IPS DF 6.9 (cell line): ENCODE measurements around the gene MYH1.

Source experiments
- DNase-seq: peaks from one replicate; pipeline ENCODE4 v3.0.0-alpha.2; 2013; ENCODE audit warnings: low read depth, low spot score
- H3K27ac ChIP-seq: one replicate; pipeline ENCODE4 v1.5.1; 2013; ENCODE audit warnings: low read length, control low read depth
- H3K27me3 ChIP-seq: 2 replicates; pipeline ENCODE4 v1.6.1; 2013; ENCODE audit warnings: mild to moderate bottlenecking, low read length; ENCODE audit not compliant: control insufficient read depth, insufficient read depth
- H3K36me3 ChIP-seq: 2 replicates; pipeline ENCODE4 v1.6.1; 2013; ENCODE audit warnings: low read length; ENCODE audit not compliant: control insufficient read depth, insufficient read depth
- H3K4me1 ChIP-seq: 2 replicates; pipeline ENCODE4 v1.6.1; 2013; ENCODE audit warnings: low read length; ENCODE audit not compliant: control insufficient read depth, insufficient read depth
- H3K4me3 ChIP-seq: 2 replicates; pipeline ENCODE4 v1.5.1; 2013; ENCODE audit warnings: mild to moderate bottlenecking, low read length
- H3K9me3 ChIP-seq: 2 replicates; pipeline ENCODE4 v1.6.1; 2013; ENCODE audit warnings: low read length, inconsistent platforms; ENCODE audit not compliant: control insufficient read depth, insufficient read depth
- WGBS: extraction: QIAGEN DNeasy Blood & Tissue Kit; methylation state at CpG from one replicate; pipeline ENCODE4 v1.1.7; 2013; ENCODE audit warnings: mixed read lengths, missing lambda C conversion rate; ENCODE audit not compliant: insufficient read length, insufficient coverage; 5-methylcytosine and 5-hydroxymethylcytosine counted together

Gene MYH1

GRCh38 chr17:10532026-10532425 lies 13.7 kb upstream of the MYH1 start:
- no peak overlapping the region for H3K4me3 ChIP-seq
- no CpG with 5 or more reads among the region's 1 CpG for WGBS
- no peak overlapping the region for H3K27ac ChIP-seq
- no peak for DNase-seq
- no peaks in the 10 kb centered on the region for H3K36me3 ChIP-seq
- H3K9me3 ChIP-seq: no peaks in the 10 kb centered on the region
- no peaks in the 10 kb centered on the region for H3K4me1 ChIP-seq
- no peaks in the 10 kb centered on the region for H3K27me3 ChIP-seq

GRCh38 chr17:10527419-10527818 lies 9.1 kb upstream of the MYH1 start:
- Histone ChIP-seq H3K27ac (no peak overlapping the region), H3K36me3 (no peaks in the 10 kb centered on the region), H3K9me3 (no peaks in the 10 kb centered on the region), H3K4me3 (no peak overlapping the region), H3K27me3 (no peaks in the 10 kb centered on the region), H3K4me1 (no peaks in the 10 kb centered on the region)
- whole genome bisulfite sequencing: no CpG with 5 or more reads among the region's 6 CpGs
- DNase-seq: no peak

- no CpG with 5 or more reads among the region's 11 CpGs for WGBS
- no peaks in the 10 kb centered on the region for H3K36me3 ChIP-seq
- no peaks in the 10 kb centered on the region for H3K27me3 ChIP-seq
- no peak for DNase-seq
- H3K27ac ChIP-seq: no peak overlapping the region
- H3K4me3 ChIP-seq: no peak overlapping the region
- H3K9me3 ChIP-seq: no peaks in the 10 kb centered on the region
- no peaks in the 10 kb centered on the region for H3K4me1 ChIP-seq
These were observed 8.2 kb upstream of the MYH1 start for GRCh38 chr17:10526517-10526916.

GRCh38 chr17:10523064-10523463 lies 4.7 kb upstream of the MYH1 start:
- DNase-seq: no peak
- H3K4me1 ChIP-seq: no peaks in the 10 kb centered on the region
- H3K9me3 ChIP-seq: no peaks in the 10 kb centered on the region
- WGBS: no CpG with 5 or more reads among the region's 7 CpGs
- H3K27me3 ChIP-seq: no peaks in the 10 kb centered on the region
- no peak overlapping the region for H3K27ac ChIP-seq
- H3K36me3 ChIP-seq: no peaks in the 10 kb centered on the region
- H3K4me3 ChIP-seq: no peak overlapping the region

GRCh38 chr17:10521949-10522348 lies 3.6 kb upstream of the MYH1 start:
- no peaks in the 10 kb centered on the region for H3K9me3 ChIP-seq
- no peaks in the 10 kb centered on the region for H3K36me3 ChIP-seq
- no peak for DNase-seq
- no peak overlapping the region for H3K4me3 ChIP-seq
- H3K27me3 ChIP-seq: no peaks in the 10 kb centered on the region
- H3K27ac ChIP-seq: no peak overlapping the region
- no peaks in the 10 kb centered on the region for H3K4me1 ChIP-seq

- H3K27ac ChIP-seq: no peak overlapping the region
- no peaks in the 10 kb centered on the region for H3K36me3 ChIP-seq
- H3K9me3 ChIP-seq: no peaks in the 10 kb centered on the region
- H3K4me1 ChIP-seq: no peaks in the 10 kb centered on the region
- no peak overlapping the region for H3K4me3 ChIP-seq
- no peaks in the 10 kb centered on the region for H3K27me3 ChIP-seq
- no peak for DNase-seq
These were observed 1.7 kb downstream of the MYH1 start for GRCh38 chr17:10516638-10517037.

- Histone ChIP-seq H3K27me3 (no peaks in the 10 kb centered on the region), H3K9me3 (no peaks in the 10 kb centered on the region), H3K36me3 (no peaks in the 10 kb centered on the region), H3K4me3 (no peak overlapping the region), H3K4me1 (no peaks in the 10 kb centered on the region), H3K27ac (no peak overlapping the region)
- no CpG with 5 or more reads among the region's 7 CpGs for WGBS
- DNase-seq: no peak
These were observed 2.3 kb downstream of the MYH1 start for GRCh38 chr17:10516065-10516464.

GRCh38 chr17:10513299-10514067 lies 4.9 kb downstream of the MYH1 start:
- no peak for DNase-seq
- Histone ChIP-seq H3K27ac (no peak overlapping the region), H3K4me1 (no peaks in the 10 kb centered on the region), H3K9me3 (no peaks in the 10 kb centered on the region), H3K27me3 (no peaks in the 10 kb centered on the region), H3K36me3 (no peaks in the 10 kb centered on the region), H3K4me3 (no peak overlapping the region)
- no CpG with 5 or more reads among the region's 6 CpGs for WGBS

GRCh38 chr17:10512856-10513255 lies 5.5 kb downstream of the MYH1 start:
- WGBS: no CpG with 5 or more reads among the region's 2 CpGs
- Histone ChIP-seq H3K27me3 (no peaks in the 10 kb centered on the region), H3K4me1 (no peaks in the 10 kb centered on the region), H3K27ac (no peak overlapping the region), H3K9me3 (no peaks in the 10 kb centered on the region), H3K4me3 (no peak overlapping the region), H3K36me3 (no peaks in the 10 kb centered on the region)
- no peak for DNase-seq

- no peak overlapping the region for H3K4me3 ChIP-seq
- no peaks in the 10 kb centered on the region for H3K4me1 ChIP-seq
- H3K27ac ChIP-seq: no peak overlapping the region
- DNase-seq: no peak
- no peaks in the 10 kb centered on the region for H3K27me3 ChIP-seq
- WGBS: no CpG with 5 or more reads among the region's 3 CpGs
- H3K9me3 ChIP-seq: no peaks in the 10 kb centered on the region
- H3K36me3 ChIP-seq: no peaks in the 10 kb centered on the region
These were observed 18.4 kb downstream of the MYH1 start for GRCh38 chr17:10499950-10500349.

- Histone ChIP-seq H3K36me3 (no peaks in the 10 kb centered on the region), H3K27me3 (no peaks in the 10 kb centered on the region), H3K4me1 (no peaks in the 10 kb centered on the region), H3K9me3 (no peaks in the 10 kb centered on the region), H3K27ac (no peak overlapping the region), H3K4me3 (no peak overlapping the region)
- DNase-seq: no peak
- no CpG with 5 or more reads among the region's 2 CpGs for WGBS
These were observed 26.3 kb downstream of the MYH1 start for GRCh38 chr17:10492004-10492403.
